T-helper 1 cell treated with Interleukin-12 subunit alpha and Interleukin-12 subunit beta and Interleukin-4 antibody, amounts not matched to agents 30 μg/mL and 1 μg/mL, for 36 hours (primary cell): Measurements from ENCODE around the gene OR2A25.

Experiments used
- H3K27ac Mint-ChIP-seq: one replicate; pipeline ENCODE4 v1.8.0; 2021; ENCODE audit warnings: mild to moderate bottlenecking, mixed read lengths
- H3K27me3 Mint-ChIP-seq: one replicate; pipeline ENCODE4 v1.8.0; 2021; ENCODE audit warnings: low read depth, mixed read lengths
- H3K36me3 Mint-ChIP-seq: one replicate; pipeline ENCODE4 v1.8.0; 2021; ENCODE audit warnings: low read depth, mixed read lengths
- H3K4me1 Mint-ChIP-seq: one replicate; pipeline ENCODE4 v1.8.0; 2021; ENCODE audit warnings: low read depth, mixed read lengths
- H3K4me3 Mint-ChIP-seq: one replicate; pipeline ENCODE4 v1.8.0; 2021; ENCODE audit warnings: mild to moderate bottlenecking, moderate library complexity, mixed read lengths
- H3K9me3 Mint-ChIP-seq: one replicate; pipeline ENCODE4 v1.8.0; 2021; ENCODE audit warnings: mixed read lengths

Gene OR2A25, protein sequence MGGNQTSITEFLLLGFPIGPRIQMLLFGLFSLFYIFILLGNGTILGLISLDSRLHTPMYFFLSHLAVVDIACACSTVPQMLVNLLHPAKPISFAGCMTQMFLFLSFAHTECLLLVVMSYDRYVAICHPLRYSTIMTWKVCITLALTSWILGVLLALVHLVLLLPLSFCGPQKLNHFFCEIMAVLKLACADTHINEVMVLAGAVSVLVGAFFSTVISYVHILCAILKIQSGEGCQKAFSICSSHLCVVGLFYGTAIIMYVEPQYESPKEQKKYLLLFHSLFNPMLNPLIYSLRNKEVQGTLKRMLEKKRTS

DNA sequence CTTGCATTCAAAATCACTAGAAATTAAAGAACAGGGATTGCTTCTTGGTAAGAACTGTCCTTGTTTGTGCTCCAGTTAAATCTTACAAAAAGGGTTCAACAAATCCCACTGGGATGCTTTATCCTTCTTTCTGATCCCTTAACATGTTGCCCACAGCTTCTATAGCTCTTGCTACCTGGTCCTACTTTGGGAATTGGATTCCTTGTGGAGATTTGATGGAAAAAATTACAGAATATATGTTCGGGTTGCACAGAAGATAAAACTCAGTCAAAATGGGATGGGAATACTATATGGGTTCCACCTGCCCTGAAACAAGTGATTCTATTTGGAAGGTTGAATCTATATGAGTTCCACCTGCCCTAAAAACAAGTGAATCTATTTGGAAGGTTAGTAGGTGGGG, at the start of gene OR2A25:
Gene OR2A25, plus strand, starts transcription at position 301 of the 400 bp plus-strand sequence. CDS start 4,409 bp downstream, outside the sequence.
- no peaks in the 10 kb centered on the region for H3K36me3 Mint-ChIP-seq
- no peak within 1 kb of the TSS for H3K4me3 Mint-ChIP-seq
- no peak within 1 kb of the TSS for H3K27ac Mint-ChIP-seq
- no peaks in the 10 kb centered on the region for H3K4me1 Mint-ChIP-seq
- H3K9me3 Mint-ChIP-seq: no peaks in the 10 kb centered on the region
- H3K27me3 Mint-ChIP-seq: no peaks in the 10 kb centered on the region

DNA sequence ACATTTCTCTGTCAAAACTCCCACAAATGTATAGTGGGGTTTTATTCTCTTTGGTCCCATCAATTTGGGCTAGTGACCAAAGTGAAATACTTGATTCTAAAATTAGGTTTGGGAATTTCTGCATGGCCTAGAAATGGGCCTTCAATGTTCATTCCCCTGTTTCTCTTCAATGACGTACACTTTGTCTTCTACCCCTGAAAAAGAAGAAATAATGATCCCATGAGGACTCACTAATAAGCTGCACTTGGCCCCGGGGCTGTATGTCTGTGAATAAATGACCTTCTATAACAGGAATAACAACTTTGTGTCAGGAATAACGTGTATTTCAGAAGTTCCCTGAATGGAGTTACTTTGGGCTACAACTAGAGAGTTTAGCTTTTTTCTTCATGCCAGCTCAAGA, 49.3 kb upstream of the OR2A25 start:
- Mint-ChIP-seq H3K4me1 (no peaks in the 10 kb centered on the region), H3K27ac (no peak overlapping the region), H3K36me3 (no peaks in the 10 kb centered on the region), H3K4me3 (no peak overlapping the region), H3K27me3 (no peaks in the 10 kb centered on the region), H3K9me3 (no peaks in the 10 kb centered on the region)

DNA sequence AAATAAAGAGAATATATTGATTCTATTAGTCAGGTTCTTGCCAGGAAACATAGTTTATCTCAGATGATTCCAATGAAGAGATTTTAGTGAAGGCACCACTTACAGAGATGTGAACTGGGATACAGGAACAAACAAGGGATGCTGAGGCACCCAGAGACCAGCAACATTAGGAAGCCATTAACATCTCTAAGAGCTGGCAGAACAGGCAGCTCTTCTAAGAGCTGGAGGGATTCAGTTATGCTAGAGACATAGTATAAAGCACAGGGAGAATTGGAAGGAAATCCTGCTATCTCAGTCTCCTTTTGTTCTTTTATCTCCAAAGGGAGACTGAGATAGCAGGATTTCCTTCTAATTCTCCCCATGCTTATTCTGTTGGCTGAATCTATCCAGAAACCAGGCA, 47.4 kb upstream of the OR2A25 start:
- H3K4me1 Mint-ChIP-seq: no peaks in the 10 kb centered on the region
- H3K36me3 Mint-ChIP-seq: no peaks in the 10 kb centered on the region
- H3K27me3 Mint-ChIP-seq: no peaks in the 10 kb centered on the region
- H3K4me3 Mint-ChIP-seq: no peak overlapping the region
- no peak overlapping the region for H3K27ac Mint-ChIP-seq
- H3K9me3 Mint-ChIP-seq: no peaks in the 10 kb centered on the region

DNA sequence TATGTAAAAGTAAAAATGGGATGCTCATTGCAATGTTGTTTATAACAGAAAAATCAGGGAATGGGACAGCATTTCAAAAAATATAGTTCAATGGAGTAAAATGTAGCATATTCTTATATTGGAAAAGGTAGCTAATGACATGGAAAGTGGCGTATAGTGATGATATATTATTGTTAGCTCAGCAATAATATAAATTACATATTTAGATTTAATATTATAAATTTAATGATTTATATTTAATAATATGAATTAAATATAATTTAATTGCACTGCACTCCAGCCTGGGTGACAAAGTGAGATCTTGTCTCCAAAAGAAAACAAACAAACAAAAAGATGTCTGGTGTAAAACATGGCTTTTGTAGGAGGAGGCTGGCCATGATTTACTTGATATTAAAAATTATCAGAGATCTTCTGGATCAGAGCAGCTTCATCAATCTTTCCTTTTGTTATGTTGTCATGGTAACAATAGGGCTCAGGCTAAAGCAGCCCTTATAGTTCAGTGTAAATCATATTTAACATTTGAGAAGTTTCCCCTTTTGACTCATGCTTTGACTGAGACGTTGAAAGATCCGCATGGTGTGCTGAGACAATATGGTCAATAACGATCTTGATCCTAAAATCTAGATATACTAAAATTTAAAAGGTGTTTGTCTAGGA, 46.3 kb upstream of the OR2A25 start:
- no peak overlapping the region for H3K27ac Mint-ChIP-seq
- no peaks in the 10 kb centered on the region for H3K36me3 Mint-ChIP-seq
- H3K4me1 Mint-ChIP-seq: no peaks in the 10 kb centered on the region
- H3K9me3 Mint-ChIP-seq: no peaks in the 10 kb centered on the region
- no peaks in the 10 kb centered on the region for H3K27me3 Mint-ChIP-seq
- H3K4me3 Mint-ChIP-seq: no peak overlapping the region

DNA sequence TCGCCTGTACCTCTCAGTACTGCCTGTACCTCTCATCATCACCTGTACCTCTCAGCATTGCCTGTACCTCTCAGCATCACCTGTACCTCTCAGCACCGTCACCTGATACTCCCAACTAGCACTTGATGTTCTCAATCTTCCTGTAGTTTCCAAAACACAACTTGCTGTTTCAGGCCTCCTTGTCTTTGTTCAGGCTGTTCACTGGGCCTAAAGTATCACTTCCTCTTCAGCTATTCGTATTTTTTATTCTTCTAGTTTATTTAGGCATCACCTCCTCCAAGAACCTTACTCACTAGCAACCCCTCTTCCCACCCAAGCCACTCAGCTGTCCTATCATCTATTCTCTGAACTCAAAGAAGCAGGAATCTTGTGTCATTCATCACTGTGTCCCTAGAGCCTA, 45.4 kb upstream of the OR2A25 start:
- Mint-ChIP-seq H3K36me3 (no peaks in the 10 kb centered on the region), H3K27me3 (no peaks in the 10 kb centered on the region), H3K4me1 (no peaks in the 10 kb centered on the region), H3K27ac (no peak overlapping the region), H3K4me3 (no peak overlapping the region), H3K9me3 (no peaks in the 10 kb centered on the region)

DNA sequence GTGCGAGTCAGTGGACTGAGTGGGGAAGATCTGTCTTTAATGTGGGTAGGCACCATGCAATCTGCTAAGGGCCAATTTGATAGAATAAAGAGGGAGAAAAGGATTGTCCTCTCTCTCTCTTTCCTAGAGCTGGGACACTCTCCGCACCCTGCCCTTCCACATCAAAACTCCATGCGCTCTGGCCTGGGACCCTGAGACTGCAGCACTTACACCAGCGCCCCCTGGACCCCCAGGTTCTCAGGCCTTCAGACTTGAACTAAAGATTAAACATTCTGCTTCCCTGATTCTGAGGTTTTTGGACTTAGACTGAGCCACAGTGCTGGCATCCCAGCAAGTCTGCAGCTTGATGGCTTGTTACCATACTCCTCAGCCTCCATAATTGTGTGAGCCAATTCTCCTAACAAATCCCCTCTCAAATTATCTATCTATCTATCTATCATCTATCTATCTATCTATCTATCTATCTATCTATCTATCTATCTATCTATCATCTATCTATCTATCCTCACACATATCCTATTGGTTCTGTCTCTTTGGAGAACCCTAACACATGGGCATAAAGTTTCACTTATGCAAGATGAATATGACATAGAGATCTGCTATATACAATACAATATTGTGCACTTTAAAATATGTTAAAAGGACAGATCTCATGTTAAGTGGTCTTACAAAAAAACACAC, 43.3 kb upstream of the OR2A25 start:
- H3K27me3 Mint-ChIP-seq: peaks cover under 1% of the 10 kb centered on the region
- H3K4me3 Mint-ChIP-seq: no peak overlapping the region
- H3K9me3 Mint-ChIP-seq: no peaks in the 10 kb centered on the region
- H3K27ac Mint-ChIP-seq: no peak overlapping the region
- H3K4me1 Mint-ChIP-seq: no peaks in the 10 kb centered on the region
- H3K36me3 Mint-ChIP-seq: no peaks in the 10 kb centered on the region

DNA sequence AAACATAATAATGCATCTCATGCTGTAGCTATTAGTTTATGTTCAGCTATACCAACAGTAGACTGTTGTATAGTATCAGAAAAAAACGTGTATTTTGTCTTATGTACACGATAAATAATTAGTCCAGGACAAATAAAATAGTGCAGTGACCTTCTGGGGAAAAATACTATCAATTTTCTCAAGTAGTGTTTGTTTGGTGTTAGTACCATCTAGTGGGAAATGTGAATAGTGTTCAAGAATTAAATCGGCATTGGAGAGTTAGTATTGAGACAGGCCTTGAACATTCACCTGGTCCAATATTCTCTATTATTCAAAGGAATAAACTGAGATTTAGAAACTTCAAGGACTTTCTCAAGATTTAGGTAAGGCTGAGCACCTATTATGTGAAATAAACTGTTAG, 42.5 kb upstream of the OR2A25 start:
- no peaks in the 10 kb centered on the region for H3K9me3 Mint-ChIP-seq
- H3K4me1 Mint-ChIP-seq: no peaks in the 10 kb centered on the region
- no peak overlapping the region for H3K27ac Mint-ChIP-seq
- H3K27me3 Mint-ChIP-seq: peaks cover 4% of the 10 kb centered on the region
- H3K4me3 Mint-ChIP-seq: no peak overlapping the region
- no peaks in the 10 kb centered on the region for H3K36me3 Mint-ChIP-seq

DNA sequence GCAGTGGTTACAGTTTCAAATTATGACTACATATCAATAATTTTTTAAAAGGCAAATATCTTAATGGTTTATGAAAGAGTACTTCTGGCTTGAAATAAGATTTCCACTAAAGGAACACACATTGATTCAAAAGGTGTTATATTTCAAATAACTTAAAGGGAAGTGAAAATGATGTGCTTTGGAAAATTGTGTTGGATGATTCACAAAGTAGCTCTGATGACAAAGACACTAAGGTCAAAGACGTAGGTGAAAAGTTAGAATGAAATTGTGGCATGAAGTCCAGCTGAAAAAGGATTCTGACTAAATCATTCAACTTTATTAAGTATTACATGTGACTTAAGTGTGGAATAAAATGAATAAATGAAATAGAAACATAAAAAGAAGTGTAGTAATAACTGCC, 41.6 kb upstream of the OR2A25 start:
- Mint-ChIP-seq H3K27ac (no peak overlapping the region), H3K9me3 (no peaks in the 10 kb centered on the region), H3K4me1 (no peaks in the 10 kb centered on the region)

DNA sequence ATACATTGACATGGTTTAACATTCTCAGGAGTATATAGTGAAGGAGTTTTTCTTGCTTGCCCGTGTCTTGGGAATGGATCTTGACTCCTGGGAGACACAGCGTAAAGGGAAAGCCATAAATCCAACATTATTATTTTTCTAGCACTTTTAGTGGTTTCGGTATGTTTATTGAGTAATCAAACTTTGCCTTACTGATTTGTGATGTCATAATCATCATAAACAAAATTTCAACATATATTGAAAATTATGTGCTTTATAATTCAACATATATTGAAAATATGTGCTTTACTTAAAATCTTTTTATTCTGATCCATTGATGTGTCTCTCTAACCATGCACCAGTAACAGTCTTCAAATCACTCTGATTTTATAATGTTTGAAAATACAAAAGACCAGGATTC, 41.1 kb upstream of the OR2A25 start:
- Mint-ChIP-seq H3K9me3 (no peaks in the 10 kb centered on the region), H3K4me1 (no peaks in the 10 kb centered on the region), H3K36me3 (no peaks in the 10 kb centered on the region), H3K27ac (no peak overlapping the region), H3K27me3 (peaks cover 4% of the 10 kb centered on the region), H3K4me3 (no peak overlapping the region)

More for the DNA sequence above, 41.6 kb upstream of the OR2A25 start:
- Mint-ChIP-seq H3K36me3 (no peaks in the 10 kb centered on the region), H3K4me3 (no peak overlapping the region), H3K27me3 (peaks cover 4% of the 10 kb centered on the region)

DNA sequence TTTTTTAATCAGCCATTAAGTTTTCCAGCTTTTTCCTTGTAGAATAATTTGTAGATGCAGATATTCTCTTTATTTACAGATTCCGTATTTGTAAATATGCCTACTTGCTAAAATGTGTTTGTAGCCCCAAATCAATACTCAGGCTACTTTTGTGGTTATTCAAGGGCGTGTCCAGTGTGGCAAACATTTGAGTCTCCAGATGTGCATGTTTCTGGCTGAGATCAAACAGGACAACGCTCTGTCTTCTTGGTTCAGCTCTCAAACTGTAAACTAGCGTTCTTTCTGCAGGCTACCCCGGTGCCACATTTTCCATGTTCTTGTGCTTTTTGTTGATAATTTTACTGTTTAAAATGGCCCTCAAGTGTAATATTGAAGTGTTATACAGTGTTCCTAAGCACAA, 37.1 kb upstream of the OR2A25 start:
- no peaks in the 10 kb centered on the region for H3K4me1 Mint-ChIP-seq
- peaks cover 14% of the 10 kb centered on the region for H3K27me3 Mint-ChIP-seq
- no peaks in the 10 kb centered on the region for H3K9me3 Mint-ChIP-seq
- no peak overlapping the region for H3K27ac Mint-ChIP-seq
- no peaks in the 10 kb centered on the region for H3K36me3 Mint-ChIP-seq
- no peak overlapping the region for H3K4me3 Mint-ChIP-seq

DNA sequence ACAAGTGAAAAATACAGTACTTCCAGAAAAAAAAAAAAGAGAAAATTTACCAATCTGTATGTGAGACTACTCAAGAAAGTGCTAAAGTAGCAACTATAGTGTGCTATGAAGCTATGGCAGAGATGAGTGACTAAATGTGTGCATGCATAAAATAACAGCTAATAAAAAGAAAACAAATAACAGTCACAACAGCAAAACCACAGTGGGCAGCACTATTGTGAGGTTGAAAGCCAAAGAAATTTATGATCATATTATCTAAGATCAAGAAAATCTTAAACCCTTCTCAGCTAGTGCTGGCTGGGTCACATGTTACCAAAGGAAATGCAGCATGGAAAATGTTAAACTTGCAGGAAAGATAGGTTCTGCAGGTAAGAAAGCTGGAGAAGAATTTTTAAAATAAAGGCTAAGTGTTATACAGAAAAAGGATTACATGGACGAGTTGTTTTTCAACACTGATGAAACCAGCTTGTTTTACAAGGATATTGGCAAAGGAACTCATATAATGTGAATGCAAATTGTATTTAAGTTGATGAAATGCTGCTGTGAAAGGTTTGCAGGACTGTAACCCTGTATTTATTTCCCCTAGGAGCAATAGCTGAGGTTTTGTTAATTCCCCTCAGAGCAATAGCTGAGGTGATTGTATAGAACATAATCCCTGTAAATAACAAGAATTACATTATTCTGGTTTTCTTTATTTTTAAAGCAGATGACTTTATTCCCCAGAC, 36.5 kb upstream of the OR2A25 start:
- H3K9me3 Mint-ChIP-seq: no peaks in the 10 kb centered on the region
- H3K36me3 Mint-ChIP-seq: no peaks in the 10 kb centered on the region
- H3K27me3 Mint-ChIP-seq: peaks cover 14% of the 10 kb centered on the region
- H3K27ac Mint-ChIP-seq: no peak overlapping the region
- no peak overlapping the region for H3K4me3 Mint-ChIP-seq
- no peaks in the 10 kb centered on the region for H3K4me1 Mint-ChIP-seq

DNA sequence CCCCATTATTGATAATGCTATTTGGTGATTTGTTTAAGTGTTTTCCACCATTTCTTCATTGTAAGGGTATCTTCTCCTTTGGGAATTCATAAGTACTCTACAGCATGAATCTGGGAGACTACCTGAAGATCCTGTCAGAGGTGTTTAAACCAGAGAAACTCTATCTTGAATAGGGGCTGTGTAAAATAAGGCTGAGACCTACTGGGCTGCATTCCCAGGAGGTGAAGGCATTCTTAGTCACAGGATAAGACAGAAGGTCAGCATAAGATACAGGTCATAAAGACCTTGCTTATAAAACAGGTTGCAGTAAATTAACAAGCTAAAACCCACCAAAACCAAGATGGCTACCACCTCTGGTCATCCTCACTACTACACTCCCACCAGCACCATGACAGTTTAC, 34.2 kb upstream of the OR2A25 start:
- Mint-ChIP-seq H3K27ac (no peak overlapping the region), H3K27me3 (peaks cover 14% of the 10 kb centered on the region), H3K36me3 (no peaks in the 10 kb centered on the region), H3K9me3 (no peaks in the 10 kb centered on the region), H3K4me3 (no peak overlapping the region), H3K4me1 (no peaks in the 10 kb centered on the region)

DNA sequence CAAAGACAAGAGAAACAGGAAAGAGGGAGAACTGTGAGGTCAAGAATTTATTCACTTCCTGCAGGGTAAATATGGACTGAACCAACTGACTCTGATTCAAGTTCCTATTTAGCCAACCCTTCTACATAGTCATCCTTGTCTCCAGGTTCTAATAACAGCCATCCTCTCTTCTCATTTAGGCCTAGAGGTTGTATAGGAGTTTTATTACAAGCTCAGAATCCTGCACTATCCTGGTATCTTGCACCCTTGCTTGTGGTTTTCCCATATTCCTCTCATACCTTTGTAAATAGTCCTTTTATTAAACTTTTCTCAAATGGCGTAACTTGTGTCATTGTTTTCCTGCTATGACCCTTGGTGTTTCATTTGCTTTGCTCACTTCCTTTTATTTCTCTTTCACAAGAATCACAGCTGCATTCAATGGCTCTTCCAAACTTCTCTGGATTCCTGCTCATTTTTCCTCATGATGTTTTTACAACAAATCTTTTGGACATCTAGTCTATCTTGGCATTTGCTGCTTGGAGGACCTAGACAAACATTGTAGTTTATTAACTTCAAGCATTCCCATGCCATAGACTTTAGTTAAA, 33.2 kb upstream of the OR2A25 start:
- H3K27ac Mint-ChIP-seq: no peak overlapping the region
- no peak overlapping the region for H3K4me3 Mint-ChIP-seq
- H3K27me3 Mint-ChIP-seq: peaks cover 12% of the 10 kb centered on the region
- H3K36me3 Mint-ChIP-seq: no peaks in the 10 kb centered on the region
- no peaks in the 10 kb centered on the region for H3K9me3 Mint-ChIP-seq
- H3K4me1 Mint-ChIP-seq: no peaks in the 10 kb centered on the region

DNA sequence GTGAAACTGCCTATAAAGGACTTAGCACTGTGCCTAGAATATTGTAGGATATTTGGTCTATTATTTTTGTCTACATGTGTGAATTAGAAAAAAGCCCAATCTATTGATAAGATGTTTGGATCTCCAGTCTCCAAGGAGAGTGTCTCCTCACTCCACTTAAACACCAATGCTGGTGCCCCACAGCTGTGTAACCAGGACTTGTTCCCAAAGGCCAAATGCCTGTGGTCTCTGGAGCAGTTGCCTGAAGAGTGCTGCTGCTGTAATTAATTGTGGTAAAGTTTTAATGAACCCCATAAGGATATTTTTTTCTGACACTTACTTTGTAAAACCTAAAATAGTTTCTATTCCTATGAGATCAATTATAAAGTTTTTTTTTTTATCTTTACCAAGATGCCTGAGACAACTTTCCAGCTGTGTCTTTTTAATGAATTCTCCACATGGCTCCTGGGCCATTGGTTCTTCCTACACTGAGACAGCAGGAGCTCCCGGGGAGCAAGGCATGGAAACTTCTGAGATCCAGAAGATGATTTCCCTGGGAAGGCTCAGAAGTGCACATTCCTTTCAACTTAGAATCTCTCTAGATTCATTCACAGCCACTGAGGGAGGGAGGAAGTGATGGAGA, 32.1 kb upstream of the OR2A25 start:
- Mint-ChIP-seq H3K36me3 (no peaks in the 10 kb centered on the region), H3K27me3 (peaks cover 10% of the 10 kb centered on the region), H3K9me3 (no peaks in the 10 kb centered on the region), H3K4me1 (no peaks in the 10 kb centered on the region), H3K4me3 (no peak overlapping the region), H3K27ac (no peak overlapping the region)
